Mesodermal cell (in vitro differentiated cells): ENCODE measurements around the gene C5.

Source experiments
- H3K27ac ChIP-seq: 2 replicates; pipeline ENCODE4 v1.7.0; 2013; ENCODE audit warnings: mild to moderate bottlenecking, low read depth, low read length, moderate library complexity; ENCODE audit not compliant: severe bottlenecking
- H3K36me3 ChIP-seq: 2 replicates; pipeline ENCODE4 v1.7.1; 2013; ENCODE audit warnings: mild to moderate bottlenecking, low read length, moderate library complexity; ENCODE audit not compliant: control insufficient read depth, insufficient read depth
- H3K4me1 ChIP-seq: one replicate; pipeline ENCODE4 v1.7.1; 2013; ENCODE audit warnings: mild to moderate bottlenecking, low read length; ENCODE audit not compliant: insufficient read depth, control insufficient read depth, poor library complexity, severe bottlenecking
- H3K4me3 ChIP-seq: 2 replicates; pipeline ENCODE4 v1.7.0; 2013; ENCODE audit warnings: low read length, control low read depth, mild to moderate bottlenecking; ENCODE audit not compliant: insufficient read depth, poor library complexity, severe bottlenecking; ENCODE audit errors: extremely low read depth
- H3K9me3 ChIP-seq: 2 replicates; pipeline ENCODE4 v1.7.1; 2013; ENCODE audit warnings: mild to moderate bottlenecking, low read length, moderate library complexity; ENCODE audit not compliant: control insufficient read depth
- WGBS, 2 experiments: methylation state at CpG; one replicate each; pipeline ENCODE4 v1.1.5; 2013; ENCODE audit warnings: missing lambda C conversion rate in 2 of 2; ENCODE audit not compliant: insufficient coverage in 2 of 2; 5-methylcytosine and 5-hydroxymethylcytosine counted together

Gene C5

DNA sequence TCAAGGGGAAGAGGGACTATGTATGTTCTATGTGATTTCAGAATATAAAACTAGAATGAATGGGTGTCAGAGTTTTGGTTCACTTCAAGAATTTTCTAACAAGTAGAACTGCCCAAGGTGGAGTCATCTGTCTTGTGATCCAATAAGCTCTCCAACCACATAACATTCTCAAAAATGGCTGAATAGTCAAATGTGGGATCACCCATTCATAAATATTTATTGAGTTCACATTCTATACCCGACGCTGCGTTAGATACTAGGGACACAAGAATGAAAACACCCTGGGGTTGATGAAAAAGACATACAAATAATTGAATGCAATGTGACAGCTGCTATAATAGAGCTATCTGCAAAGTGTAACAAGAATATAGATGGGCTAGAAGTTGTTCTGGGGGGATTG lies 88.1 kb downstream of the C5 start:
- H3K36me3 ChIP-seq, result no peaks in the 10 kb centered on the region
- no peak overlapping the region for H3K27ac ChIP-seq
- WGBS, 2 experiments, result 80 to 100% methylated on average over 1 to 3 of the region's 3 CpGs
- H3K4me3 ChIP-seq, result no peak overlapping the region
- no peaks in the 10 kb centered on the region for H3K9me3 ChIP-seq
- H3K4me1 ChIP-seq, result no peaks in the 10 kb centered on the region

DNA sequence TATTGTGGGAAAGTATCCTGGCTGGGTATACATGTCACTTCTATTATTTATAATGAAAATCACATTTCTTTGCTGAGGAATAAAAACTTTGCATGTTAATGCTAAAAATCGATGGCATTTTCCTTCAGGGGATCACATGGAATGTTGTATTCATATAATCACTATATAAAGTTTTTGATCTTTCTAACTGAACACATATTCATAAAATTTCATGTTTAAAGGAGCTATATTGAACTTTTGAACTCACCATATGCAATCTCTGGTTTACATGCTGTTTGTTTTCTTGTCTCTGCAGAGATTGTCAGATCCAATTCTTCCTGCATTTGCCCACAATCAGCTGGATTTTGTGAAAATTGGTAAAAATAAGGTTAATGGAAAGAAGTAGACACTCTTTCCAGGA lies 90.1 kb downstream of the C5 start:
- H3K4me1 ChIP-seq, result no peaks in the 10 kb centered on the region
- no peak overlapping the region for H3K4me3 ChIP-seq
- no CpG with 5 or more reads among the region's 1 CpG for WGBS, 2 experiments
- H3K9me3 ChIP-seq, result no peaks in the 10 kb centered on the region
- no peaks in the 10 kb centered on the region for H3K36me3 ChIP-seq
- H3K27ac ChIP-seq, result no peak overlapping the region

DNA sequence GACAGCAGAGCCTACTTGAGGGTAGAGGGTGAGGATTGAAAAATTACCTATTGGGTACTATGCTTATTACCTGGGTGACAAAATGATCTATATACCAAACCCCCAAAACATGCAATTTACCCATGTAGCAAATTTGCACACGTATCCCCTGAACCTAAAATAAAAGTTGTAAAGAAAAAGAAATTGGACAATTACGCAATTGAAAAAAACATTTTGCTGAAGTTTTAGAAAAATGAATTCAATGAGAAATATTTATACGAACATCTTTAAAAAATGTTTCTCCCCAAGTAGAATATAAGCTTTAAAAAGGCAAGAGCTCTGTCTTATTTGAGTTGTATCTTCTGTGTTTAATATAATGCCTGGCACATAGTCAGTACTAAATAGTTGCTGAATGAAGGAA lies 93.2 kb downstream of the C5 start:
- no CpG with 5 or more reads among the region's 3 CpGs for WGBS, 2 experiments
- Histone ChIP-seq H3K4me1 (no peaks in the 10 kb centered on the region), H3K27ac (no peak overlapping the region), H3K36me3 (no peaks in the 10 kb centered on the region), H3K9me3 (no peaks in the 10 kb centered on the region), H3K4me3 (no peak overlapping the region)

DNA sequence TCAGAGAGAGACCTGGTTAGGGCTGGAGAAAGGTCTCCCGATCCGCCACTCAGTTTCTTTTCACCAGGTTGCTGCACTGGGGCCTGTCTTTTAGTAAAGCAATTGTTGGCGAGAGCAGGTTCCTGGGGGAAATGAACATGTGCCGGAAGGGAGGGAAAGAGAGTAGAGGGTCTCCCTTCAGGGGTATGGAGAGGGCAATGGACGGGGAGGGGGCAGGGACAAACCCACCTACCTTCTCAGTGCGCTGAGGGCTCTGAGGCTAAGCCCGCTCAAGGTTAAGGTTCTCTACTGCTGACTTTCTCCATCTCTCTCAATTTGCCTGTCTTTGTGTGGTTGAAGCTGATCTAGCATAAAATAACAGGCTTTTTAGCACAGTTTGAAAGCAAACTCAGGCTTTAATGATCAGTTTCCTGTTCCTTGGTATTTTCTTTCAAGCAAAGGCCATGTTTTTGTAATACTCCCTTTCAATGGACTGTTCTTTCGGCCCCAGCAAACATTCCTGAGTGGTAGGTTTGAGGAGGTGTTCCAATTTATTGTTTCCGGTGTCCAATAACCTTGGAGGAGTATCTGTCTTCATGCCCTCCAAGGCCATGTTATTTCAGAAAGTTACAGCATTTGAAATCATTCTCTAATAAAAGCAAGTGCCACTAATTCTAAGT lies 98.0 kb downstream of the C5 start:
- no peak overlapping the region for H3K4me3 ChIP-seq
- H3K4me1 ChIP-seq, result peaks cover 10% of the 10 kb centered on the region
- H3K9me3 ChIP-seq, result peaks cover 4% of the 10 kb centered on the region
- WGBS, 2 experiments, result 96 to 100% methylated on average over 2 to 5 of the region's 9 CpGs
- H3K27ac ChIP-seq, result no peak overlapping the region
- H3K36me3 ChIP-seq, result no peaks in the 10 kb centered on the region

DNA sequence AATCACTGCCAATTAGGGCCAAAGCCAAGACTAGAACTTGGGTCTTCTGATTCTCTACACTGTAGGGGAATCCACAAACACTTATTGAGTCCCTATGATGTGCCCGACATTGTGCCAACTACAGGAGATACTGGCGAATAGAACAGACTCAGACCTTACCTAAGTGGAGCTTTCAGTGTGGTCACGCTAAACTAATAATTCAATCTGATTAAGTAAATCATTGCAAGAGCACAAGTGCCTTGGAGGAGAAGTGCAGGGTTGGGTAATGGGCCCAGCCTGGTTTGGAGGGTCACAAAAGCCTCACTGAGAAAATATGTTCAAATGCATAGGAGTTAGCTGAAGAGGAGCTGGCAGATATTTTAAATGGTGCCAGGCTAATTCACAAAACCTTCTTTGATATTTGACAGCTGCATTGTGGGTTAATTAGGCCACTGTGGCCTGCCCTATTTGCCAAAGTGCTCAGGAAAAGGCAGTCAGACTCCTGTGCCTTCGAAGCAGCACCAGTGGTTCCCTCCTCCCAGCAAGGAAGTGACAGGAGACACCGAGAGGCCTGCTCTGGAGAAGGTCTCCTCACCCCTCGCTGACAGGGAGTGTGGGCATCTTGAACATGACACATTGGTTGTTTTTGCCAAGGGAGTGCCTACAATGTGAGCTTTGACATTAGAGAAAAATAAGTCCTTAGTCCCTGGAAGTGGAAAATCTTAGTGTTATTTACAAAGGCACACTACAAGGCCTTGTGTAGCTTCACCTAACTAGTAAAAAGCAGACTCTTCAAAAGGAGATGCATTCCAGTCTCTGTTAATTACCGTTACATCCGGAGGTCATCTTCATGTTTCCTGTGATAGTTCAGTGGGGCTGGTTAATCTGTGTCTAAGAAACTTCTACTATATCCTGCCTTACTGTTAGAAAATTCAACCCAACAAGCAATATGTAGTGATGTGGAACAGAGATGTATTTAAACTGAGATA lies 99.4 kb downstream of the C5 start:
- peak overlapping the region; percentile 25 for H3K27ac ChIP-seq
- WGBS, 2 experiments, result 59 to 86% methylated on average over 2 to 4 of the region's 8 CpGs

DNA sequence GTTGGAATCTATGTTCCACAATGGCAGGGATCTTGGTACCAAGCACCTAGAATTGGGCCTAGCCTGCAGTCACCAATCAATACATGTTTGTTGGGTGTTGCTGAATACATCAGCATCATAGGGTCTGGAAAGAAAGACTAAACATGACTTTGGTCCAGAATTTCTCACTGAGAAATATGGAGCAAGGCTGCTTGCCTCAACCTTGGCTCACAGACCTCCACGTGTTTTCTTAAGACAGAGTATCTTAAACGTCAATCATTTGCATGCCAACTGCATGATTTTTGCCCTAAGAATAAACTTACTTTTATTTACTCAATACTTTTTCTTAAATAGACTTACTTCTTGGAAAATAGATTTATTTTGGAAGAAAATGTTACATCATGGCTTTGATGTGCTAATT lies 100.8 kb downstream of the C5 start:
- WGBS, 2 experiments, result 90 to 100% methylated on average over 1 to 2 of the region's 2 CpGs
- Histone ChIP-seq H3K36me3 (no peaks in the 10 kb centered on the region), H3K4me3 (no peak overlapping the region), H3K4me1 (peaks cover 10% of the 10 kb centered on the region), H3K27ac (no peak overlapping the region), H3K9me3 (peaks cover 4% of the 10 kb centered on the region)

More for the DNA sequence above, 99.4 kb downstream of the C5 start:
- no peak overlapping the region for H3K4me3 ChIP-seq
- H3K4me1 ChIP-seq, result peaks cover 10% of the 10 kb centered on the region
- H3K9me3 ChIP-seq, result peaks cover 4% of the 10 kb centered on the region
- no peaks in the 10 kb centered on the region for H3K36me3 ChIP-seq

DNA sequence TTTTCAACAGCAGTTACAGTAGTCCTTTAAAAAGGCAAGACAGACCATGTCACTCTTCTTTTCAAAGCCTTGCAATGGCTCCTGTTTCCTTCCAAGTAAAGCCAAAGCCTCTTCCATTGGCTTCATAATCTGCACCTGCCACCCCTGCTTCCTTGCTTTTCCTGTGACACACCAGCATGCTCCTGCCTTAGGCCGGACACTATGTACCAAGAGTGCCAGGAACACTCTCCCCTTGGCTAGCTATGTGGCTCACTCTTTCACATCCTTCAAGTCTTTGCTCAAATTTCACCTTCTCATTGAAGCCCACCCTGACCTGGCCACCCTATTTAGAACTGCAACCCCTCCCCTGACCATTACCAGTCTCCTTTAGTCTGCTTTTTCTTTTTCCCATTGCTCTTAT lies 101.3 kb downstream of the C5 start:
- peaks cover 10% of the 10 kb centered on the region for H3K4me1 ChIP-seq
- H3K27ac ChIP-seq, result no peak overlapping the region
- no peaks in the 10 kb centered on the region for H3K36me3 ChIP-seq
- peaks cover 4% of the 10 kb centered on the region for H3K9me3 ChIP-seq
- no peak overlapping the region for H3K4me3 ChIP-seq
- WGBS, 2 experiments, result 89 to 93% methylated on average over 1 of the region's 1 CpG

DNA sequence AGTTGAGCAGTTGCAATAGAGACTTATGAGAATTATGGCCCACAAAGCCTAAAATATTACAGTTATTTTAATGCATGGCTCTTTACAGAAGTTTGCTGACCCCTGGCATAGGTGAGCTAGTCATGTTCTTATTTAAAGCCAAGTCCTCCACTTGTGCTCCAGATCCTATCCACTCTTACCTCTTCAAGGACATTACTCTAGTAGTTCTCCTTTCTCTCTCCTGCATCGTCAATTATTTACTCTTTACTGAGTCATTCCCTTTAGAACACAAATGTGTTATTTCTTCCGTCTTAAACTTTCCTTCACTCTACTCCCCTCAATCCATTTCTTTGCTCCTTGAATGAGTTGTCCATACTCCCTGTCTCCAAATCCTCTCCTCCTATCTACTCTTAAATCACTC lies 102.9 kb downstream of the C5 start:
- Histone ChIP-seq H3K9me3 (peaks cover 4% of the 10 kb centered on the region), H3K4me3 (no peak overlapping the region), H3K27ac (no peak overlapping the region), H3K4me1 (peaks cover 17% of the 10 kb centered on the region), H3K36me3 (no peaks in the 10 kb centered on the region)
- WGBS, 2 experiments, result 93 to 100% methylated on average over 2 of the region's 2 CpGs

DNA sequence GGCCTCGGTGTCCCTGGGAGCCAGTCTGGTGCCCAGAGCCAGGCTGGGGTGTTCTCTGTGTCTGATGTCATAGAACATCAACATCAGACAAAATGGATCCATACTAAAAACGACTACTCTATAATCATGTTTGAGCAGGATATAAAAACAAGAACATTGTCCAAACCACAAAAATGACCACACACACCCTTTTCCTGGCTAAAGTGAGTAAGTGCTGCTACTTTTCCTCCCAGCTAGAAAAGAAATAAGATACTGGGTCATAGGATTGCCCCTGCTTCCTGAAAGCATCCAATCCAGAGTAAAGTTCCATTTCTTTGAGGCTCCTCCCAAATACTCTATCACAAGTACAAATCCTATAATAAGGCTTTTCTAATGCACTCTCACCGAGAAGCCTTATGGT lies 103.8 kb downstream of the C5 start:
- no peak overlapping the region for H3K4me3 ChIP-seq
- peaks cover 21% of the 10 kb centered on the region for H3K4me1 ChIP-seq
- WGBS, 2 experiments, result 80% methylated on average over 1 of the region's 3 CpGs
- H3K27ac ChIP-seq, result no peak overlapping the region
- peaks cover 4% of the 10 kb centered on the region for H3K9me3 ChIP-seq
- H3K36me3 ChIP-seq, result no peaks in the 10 kb centered on the region

DNA sequence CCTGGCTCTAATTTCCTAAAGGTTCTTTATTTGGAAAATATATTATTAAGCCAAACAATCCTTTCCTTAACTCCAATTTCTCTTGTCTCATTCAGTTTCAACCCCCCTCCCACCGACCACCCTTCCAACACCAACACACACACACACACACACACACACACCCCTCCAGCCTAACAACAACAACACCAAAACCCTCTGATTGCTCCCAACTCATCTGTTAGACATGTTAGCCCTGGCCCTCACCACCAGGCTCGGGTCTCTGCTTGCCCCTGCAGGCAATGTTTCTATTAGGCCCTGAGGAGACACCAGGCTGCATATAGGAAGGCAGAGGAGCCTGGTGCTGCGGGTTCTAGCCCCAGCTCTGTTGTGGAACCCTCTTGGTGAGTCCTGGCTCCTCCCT lies 105.1 kb downstream of the C5 start:
- WGBS, 2 experiments, result 82 to 86% methylated on average over 3 of the region's 3 CpGs
- H3K27ac ChIP-seq, result no peak overlapping the region
- H3K4me3 ChIP-seq, result no peak overlapping the region
- H3K36me3 ChIP-seq, result no peaks in the 10 kb centered on the region
- H3K4me1 ChIP-seq, result peaks cover 16% of the 10 kb centered on the region
- peaks cover 4% of the 10 kb centered on the region for H3K9me3 ChIP-seq

DNA sequence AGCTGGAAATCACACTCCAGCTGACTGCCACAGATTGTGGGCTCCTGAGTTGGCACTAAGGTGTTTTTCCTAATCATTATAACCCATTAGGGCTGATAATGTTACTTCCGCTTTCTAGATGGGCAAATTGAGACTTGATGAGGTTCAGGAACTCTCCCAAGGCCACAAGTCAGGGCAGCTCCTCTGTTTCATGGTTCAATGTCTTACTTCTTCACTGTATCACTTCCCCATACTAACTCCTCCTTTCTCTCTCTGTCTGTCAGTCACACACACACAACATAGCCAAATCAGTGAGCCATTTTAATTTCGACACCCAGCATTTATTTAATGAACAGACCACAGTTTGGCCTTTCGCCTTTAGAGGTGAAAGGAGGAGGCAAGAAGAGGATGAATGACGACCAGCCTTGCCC lies 105.6 kb downstream of the C5 start:
- peaks cover 4% of the 10 kb centered on the region for H3K9me3 ChIP-seq
- no peaks in the 10 kb centered on the region for H3K36me3 ChIP-seq
- H3K4me3 ChIP-seq, result no peak overlapping the region
- no peak overlapping the region for H3K27ac ChIP-seq
- 86 to 90% methylated on average over 1 to 3 of the region's 4 CpGs for WGBS, 2 experiments
- peaks cover 16% of the 10 kb centered on the region for H3K4me1 ChIP-seq
